Upper lobe of right lung (tissue), 1 donor: ENCODE data around the gene MBD3L2B. TPM values are rescaled to one million over a fixed set of nuclear protein-coding genes. Genes with fewer than 3 reads are reported as not detected.

Experiments used
- ATAC-seq: fragments of 200-7000 bp; cut with Tn5 transposase; one replicate; pipeline ENCODE4 v1.9.1; 2020; ENCODE audit warnings: mild to moderate bottlenecking, moderate library complexity
- DNase-seq: peaks from one replicate; pipeline ENCODE4 v3.0.0-alpha.2; 2020
- H3K27ac ChIP-seq: fragments of 200-600 bp; one replicate; pipeline ENCODE4 v1.8.0; 2022
- H3K27me3 ChIP-seq: fragments of 200-600 bp; one replicate; pipeline ENCODE4 v1.8.0; 2022; ENCODE audit warnings: mild to moderate bottlenecking
- H3K36me3 ChIP-seq: fragments of 200-600 bp; one replicate; pipeline ENCODE4 v1.8.0; 2022
- H3K4me1 ChIP-seq: fragments of 200-600 bp; one replicate; pipeline ENCODE4 v1.8.0; 2022
- H3K4me3 ChIP-seq: fragments of 200-600 bp; one replicate; pipeline ENCODE4 v1.8.0; 2022; ENCODE audit warnings: mild to moderate bottlenecking
- H3K9me3 ChIP-seq: fragments of 200-600 bp; one replicate; pipeline ENCODE4 v1.8.0; 2022
- CTCF ChIP-seq: fragments of 200-600 bp; IDR thresholded peaks from one replicate; pipeline ENCODE4 v1.8.0; 2022; ENCODE audit warnings: antibody characterized with exemption
- intact Hi-C: fragments of 100-400 bp; cut with DNase I; formaldehyde crosslinking; loops from one replicate; pipeline ENCODE4 v1.11.0; 2022
- total RNA-seq: library from RNA; stranded (reverse); fragmentation: NEBNext Ultra II Directional; extraction: Animal tissue kit (Norgen Biotek cat#: 25700); gene quantifications from one replicate; pipeline ENCODE4 v1.2.1, GENCODE V29; 2021
- donor health status: DM: no; HTN: yes; CAD: no; lungs with severe emphysema.

The MBD3L2B gene
- total RNA-seq, 1 donor from 2014 or later: not detected

DNA sequence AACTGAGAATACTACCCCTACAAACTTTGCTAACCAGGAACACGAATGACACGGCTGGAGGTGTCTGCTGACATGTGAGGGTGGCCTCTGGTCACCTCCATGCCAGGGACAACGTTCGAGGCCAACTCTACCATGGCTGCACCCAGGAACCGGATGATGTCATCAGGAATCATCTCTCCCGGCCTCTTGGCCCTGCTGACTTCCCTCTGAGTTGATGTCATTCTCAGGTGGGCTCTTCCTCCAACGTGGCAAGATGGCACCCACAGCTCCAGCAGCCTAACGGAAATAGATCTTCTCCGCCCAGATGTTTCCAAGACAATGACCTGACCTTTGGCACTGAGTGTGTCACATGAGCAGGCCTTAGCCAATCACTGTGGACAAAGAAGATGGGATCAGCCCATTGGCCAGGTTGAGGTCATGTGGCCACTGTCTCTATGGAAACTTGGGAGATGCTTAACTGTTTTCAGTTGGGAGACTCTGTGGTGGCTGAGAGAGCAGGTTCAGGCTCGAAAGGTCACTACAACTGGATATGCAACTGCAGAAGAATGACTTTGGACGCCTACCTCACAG, 15.0 kb downstream of the MBD3L2B start:
- H3K4me3 ChIP-seq: no peak overlapping the region
- TF ChIP-seq CTCF: no peak
- no peak for DNase-seq

GRCh38 chr19:7004313-7004931, 16.8 kb downstream of the MBD3L2B start:
- Histone ChIP-seq H3K4me3 (no peak overlapping the region), H3K27ac (no peak overlapping the region), H3K27me3 (peaks cover 6% of the 10 kb centered on the region), H3K9me3 (no peaks in the 10 kb centered on the region), H3K4me1 (no peaks in the 10 kb centered on the region), H3K36me3 (no peaks in the 10 kb centered on the region)
- TF ChIP-seq CTCF: peak; percentile 88
- ATAC-seq: peak; percentile 82
- intact Hi-C loops: no loop called here
- DNase-seq: no peak

More for the DNA sequence above, 15.0 kb downstream of the MBD3L2B start:
- Histone ChIP-seq H3K27ac (no peak overlapping the region), H3K4me1 (no peaks in the 10 kb centered on the region), H3K27me3 (peaks cover 6% of the 10 kb centered on the region), H3K36me3 (no peaks in the 10 kb centered on the region), H3K9me3 (no peaks in the 10 kb centered on the region)
- no peak for ATAC-seq
- intact Hi-C loops: no loop called here

DNA sequence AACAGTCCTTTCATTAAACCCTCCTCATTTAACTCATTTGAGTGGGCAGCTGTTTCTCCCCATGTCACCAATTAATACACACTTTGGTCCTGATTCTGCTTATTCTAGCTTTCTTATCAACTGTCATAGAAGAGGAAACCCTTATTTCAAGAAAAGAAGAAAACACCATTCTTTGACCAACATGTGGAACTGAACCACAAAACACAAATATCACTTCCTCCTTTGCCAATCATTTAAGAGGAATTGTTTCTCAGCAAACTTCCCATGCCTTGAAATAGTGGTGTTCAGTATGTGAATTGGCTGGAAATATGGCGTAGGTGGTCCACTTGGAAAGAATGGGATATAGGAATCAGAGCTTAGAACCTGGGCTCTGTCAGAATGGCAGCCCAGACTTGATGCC, 20.4 kb downstream of the MBD3L2B start:
- H3K4me1 ChIP-seq: no peaks in the 10 kb centered on the region
- intact Hi-C loops: no loop called here
- DNase-seq (no peak), ATAC-seq (no peak)
- peaks cover 6% of the 10 kb centered on the region for H3K27me3 ChIP-seq
- no peak for TF ChIP-seq CTCF
- no peak overlapping the region for H3K27ac ChIP-seq
- H3K4me3 ChIP-seq: no peak overlapping the region
- no peaks in the 10 kb centered on the region for H3K36me3 ChIP-seq
- H3K9me3 ChIP-seq: no peaks in the 10 kb centered on the region

GRCh38 chr19:7000333-7000732, 20.9 kb downstream of the MBD3L2B start:
- Histone ChIP-seq H3K36me3 (no peaks in the 10 kb centered on the region), H3K4me1 (no peaks in the 10 kb centered on the region), H3K27ac (no peak overlapping the region), H3K9me3 (no peaks in the 10 kb centered on the region), H3K4me3 (no peak overlapping the region), H3K27me3 (peaks cover 6% of the 10 kb centered on the region)
- peak; percentile 60 for ATAC-seq
- TF ChIP-seq CTCF: no peak
- no peak for DNase-seq
- intact Hi-C loops: no loop called here

DNA sequence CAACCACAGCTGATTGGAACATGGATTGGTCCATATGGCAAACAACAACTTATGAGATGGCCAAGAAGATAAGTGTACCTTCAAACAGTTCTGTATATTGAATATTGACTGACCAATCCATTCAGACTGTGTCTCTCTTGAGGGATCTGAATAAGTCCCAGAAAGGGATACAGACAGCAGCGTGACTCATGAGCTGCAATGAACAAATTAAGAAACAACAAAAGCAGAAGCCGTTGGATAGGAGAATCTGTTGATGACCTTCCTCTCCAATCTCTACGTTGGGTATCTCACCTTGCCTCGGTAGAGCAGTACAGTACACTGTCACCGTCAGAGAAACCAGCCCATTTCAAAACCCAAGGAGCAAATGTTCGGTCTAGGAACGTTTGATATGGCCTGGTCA, 21.3 kb downstream of the MBD3L2B start:
- no peak for DNase-seq
- Histone ChIP-seq H3K36me3 (no peaks in the 10 kb centered on the region), H3K27ac (no peak overlapping the region), H3K4me1 (no peaks in the 10 kb centered on the region), H3K27me3 (peaks cover 6% of the 10 kb centered on the region), H3K4me3 (no peak overlapping the region), H3K9me3 (no peaks in the 10 kb centered on the region)
- intact Hi-C loops: no loop called here
- peak; percentile 52 for ATAC-seq
- TF ChIP-seq CTCF: no peak
